Lung microvascular endothelial cell (primary cell): Measurements from ENCODE around the gene MIX23. TPM values are rescaled to one million over a fixed set of nuclear protein-coding genes. Genes with fewer than 3 reads are reported as not detected.
A peak's percentile ranks its signal among the peaks of the same experiment; 100 is the strongest.

Experiments used
- DNase-seq, 2 donors: peaks; one replicate each; pipeline versions ENCODE4 v3.0.0 to v3.0.0-alpha.2; 2010; ENCODE audit warnings: low read depth in 2 of 2
- total RNA-seq: library from RNA; depleted of rRNA; stranded (reverse); fragments of >200 nt; gene quantifications from 2 replicates; pipeline ENCODE4 v1.2.1, GENCODE V29; 2014

Gene MIX23
- total RNA-seq, result 22.2 and 25.6 TPM in 2 replicates

DNA sequence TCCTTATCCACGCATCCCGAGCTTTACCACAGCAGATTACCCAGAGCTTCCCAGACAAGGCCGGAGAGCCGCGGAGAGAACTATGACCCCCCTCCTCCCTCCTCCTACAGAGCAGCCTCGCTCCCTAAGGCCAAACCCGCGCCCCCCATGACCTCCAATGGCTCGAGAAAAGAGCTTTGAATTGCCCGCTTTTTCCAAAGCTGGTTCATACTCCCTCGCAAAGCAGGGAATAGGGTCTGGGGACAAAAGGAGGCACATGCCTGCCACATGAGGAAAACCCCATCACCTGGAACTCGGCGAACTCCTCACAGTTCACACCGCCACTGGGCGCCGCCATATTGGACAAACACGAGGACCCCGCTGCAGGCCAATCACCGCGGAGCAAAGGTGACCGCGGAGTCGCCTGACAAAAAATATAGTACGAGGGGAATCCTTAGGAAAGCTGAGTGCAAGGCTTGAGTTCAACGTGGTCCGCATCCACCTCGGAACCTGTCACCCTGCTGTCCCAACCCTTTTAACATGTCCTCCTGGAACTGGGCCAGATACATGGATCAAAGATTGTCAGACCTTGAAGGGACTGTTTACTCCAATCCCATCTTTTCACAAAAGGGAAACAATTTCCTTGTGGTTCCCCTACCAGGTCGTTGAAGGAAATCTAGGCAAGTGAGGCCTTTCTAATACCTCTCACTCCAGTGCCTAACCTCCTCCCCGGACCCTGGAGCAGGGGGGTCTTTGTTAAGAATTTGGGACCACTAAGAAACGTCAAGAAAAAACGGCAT is at the start of gene MIX23:
Gene MIX23, minus strand, starts transcription at position 344 of the 779 bp plus-strand sequence. Its CDS starts 7 bp downstream, at position 337.
- DNase-seq, result peak; percentile 80 to 84

- no peak for DNase-seq
Observed at GRCh38 chr3:122430371-122430770, 47.3 kb upstream of the MIX23 start.

DNA sequence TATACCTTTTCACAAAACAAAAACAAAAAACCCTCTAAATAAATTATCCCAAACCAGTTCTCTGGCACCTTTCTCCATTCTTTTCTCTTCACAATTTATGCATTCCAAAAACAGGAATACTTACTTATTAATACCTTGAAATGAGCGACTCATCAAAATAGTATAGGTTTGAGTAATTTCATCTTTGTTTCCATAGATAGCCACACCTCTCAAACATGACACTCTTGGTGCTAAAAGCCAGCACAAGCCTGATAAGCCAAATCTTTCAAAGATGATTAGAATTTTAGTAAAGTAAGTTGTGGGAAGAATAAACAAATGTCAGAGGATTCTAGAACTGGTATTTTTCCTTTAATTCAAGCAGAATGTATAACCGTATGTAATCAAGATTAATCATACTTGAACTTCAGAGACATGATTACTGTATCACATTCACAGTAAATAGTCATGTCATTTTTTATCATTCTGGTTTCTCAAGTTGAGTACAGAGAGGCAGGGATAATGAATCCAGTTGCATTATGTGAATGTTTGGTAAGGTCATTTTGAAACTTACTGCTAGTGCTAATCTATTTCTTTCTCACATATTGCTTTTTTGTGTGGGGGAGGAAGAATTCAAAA is 44.9 kb upstream of the MIX23 start:
- no peak for DNase-seq

- no peak for DNase-seq
Observed at GRCh38 chr3:122421836-122422235, 38.8 kb upstream of the MIX23 start.

GRCh38 chr3:122421101-122421500 is 38.1 kb upstream of the MIX23 start:
- no peak for DNase-seq

DNA sequence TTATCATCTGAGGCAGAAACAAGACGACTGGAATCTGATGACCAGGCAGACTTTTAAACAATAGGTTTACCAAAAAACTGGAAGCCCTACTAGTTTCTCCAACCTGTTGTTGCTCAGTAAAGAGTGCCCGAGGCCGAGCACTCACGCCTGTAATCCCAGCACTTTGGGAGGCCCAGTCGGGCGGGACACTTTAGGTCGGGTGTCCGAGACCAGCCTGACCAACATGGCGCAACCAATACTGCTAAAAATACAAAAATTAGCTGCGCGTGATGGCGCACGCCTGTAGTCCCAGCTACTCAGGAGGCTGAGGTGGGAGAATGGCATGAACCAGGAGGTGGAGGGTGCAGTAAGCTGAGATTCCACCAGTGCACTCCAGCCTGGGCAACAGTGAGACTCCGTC is 33.9 kb upstream of the MIX23 start:
- peak in 1 of 2 donors; percentile 19 for DNase-seq

GRCh38 chr3:122415762-122416654 is 33.0 kb upstream of the MIX23 start, which contains the start of gene WDR5B:
Gene WDR5B (minus strand): TSS chr3:122416062. CDS start chr3:122415528, 534 bp downstream.
- DNase-seq, result peak; percentile 98 to 99

DNA sequence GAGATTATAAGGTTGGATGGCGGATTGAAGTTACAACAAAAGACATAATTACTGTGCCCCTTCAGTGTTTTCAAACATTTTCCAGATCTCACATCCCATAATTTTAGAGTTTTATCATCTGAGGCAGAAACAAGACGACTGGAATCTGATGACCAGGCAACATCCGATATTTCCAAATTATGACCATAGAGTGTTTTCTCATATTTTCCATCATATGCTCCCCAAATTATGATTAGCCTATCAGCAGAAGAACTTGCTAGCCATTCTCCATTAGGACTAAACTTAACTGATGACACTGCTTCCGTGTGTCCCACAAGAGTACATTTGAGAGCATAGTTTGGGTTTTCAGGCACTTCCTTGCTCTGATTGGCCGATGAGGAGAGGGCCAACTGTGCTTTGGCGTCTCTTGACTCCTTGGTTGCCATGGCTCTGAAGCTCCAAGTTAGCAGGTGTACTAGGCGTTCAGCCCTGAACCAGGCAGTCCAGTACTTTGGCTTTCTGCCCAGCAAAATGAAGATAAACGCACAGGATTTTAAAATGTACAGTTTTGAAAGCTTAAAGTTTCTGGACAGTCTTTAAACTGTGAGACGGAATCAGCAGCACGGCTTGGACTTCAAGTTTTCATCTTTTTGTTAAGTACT is 32.2 kb upstream of the MIX23 start:
- peak in 1 of 2 donors; percentile 56 for DNase-seq

- no peak for DNase-seq
Observed at GRCh38 chr3:122414391-122414790, 31.4 kb upstream of the MIX23 start.

GRCh38 chr3:122410639-122411038 is 27.6 kb upstream of the MIX23 start:
- DNase-seq, result no peak

DNA sequence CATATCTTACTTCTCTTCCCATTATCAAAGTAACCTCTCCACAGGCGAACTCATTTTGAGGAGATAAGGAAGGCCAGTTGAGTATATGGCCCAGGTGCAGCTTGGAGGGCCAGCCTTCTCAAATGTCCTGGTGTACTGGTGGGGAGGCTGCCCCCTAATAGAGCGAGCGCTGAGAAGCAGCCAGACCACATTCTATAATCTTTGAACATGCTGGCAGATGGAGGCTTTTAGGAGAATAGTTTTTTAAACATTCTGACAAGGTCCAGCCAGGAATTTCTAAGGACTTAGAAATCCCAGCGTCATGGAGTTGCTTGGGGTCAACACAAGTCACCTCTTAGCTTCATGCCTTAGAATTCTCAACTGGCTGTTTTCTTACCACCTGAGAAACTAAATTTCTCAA is 27.1 kb upstream of the MIX23 start:
- no peak for DNase-seq

- no peak for DNase-seq
Observed at GRCh38 chr3:122409446-122409845, 26.4 kb upstream of the MIX23 start.

DNA sequence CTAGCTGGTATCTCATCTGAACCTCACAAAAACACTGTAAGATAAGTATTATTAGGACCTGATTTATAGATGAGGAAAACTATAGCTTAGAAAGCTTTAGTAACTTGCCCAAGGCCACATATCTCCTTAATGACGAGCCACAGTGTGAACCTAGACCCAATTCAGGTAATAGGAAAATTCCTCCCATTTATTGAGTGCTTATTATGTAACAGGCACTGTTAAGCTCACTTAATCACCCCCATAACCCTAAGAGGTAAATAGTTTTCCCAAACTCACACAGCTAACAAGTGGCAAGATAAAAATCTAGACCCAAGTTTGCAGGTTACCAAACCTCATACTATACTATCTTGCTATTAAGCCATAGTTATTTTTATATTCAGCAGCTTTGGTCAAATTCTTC is 24.9 kb upstream of the MIX23 start:
- DNase-seq, result no peak

GRCh38 chr3:122406198-122406597 is 23.2 kb upstream of the MIX23 start:
- no peak for DNase-seq

- no peak for DNase-seq
Observed at GRCh38 chr3:122405015-122405414, 22.0 kb upstream of the MIX23 start.

DNA sequence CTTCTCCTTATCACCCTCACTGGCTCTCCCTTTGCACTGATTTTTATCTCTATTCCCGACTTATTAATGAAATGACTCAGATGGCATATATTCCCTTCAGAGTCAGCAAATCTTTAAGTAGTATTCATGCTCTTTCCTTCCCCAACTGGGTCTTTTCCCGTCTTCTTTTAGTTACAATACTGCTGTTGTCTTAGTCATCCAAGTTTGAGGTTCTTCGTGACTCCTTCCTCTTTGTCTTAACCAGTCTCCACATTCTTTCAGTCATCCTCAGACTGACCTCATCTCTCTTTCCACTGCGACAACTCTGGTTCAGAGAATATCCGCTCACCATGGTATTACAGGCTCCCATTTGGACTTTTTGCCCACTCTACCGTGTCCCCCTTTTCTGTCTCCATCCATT is 20.5 kb upstream of the MIX23 start:
- DNase-seq, result peak in 1 of 2 donors; percentile 61

GRCh38 chr3:122398920-122399319 is 15.9 kb upstream of the MIX23 start:
- no peak for DNase-seq

DNA sequence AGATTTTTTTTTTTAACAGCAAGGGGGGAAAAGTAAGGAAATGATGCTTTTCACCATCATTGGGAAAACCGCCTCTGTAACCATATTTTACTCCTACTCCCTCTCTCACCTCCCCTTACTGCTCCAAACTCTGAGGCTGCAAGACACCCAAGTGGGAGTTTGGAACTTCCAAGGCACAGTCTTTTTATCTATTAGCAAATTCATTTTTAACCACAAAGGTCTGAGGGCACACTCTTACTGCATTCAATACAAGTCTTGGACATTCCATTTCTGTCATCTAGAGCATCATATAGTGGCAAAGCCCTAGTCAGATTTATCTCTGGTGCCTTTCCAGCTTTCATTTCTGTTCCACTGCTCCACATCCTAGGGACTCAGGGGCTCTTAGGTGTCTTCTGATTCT is 14.2 kb upstream of the MIX23 start:
- no peak for DNase-seq

GRCh38 chr3:122396511-122396910 is 13.5 kb upstream of the MIX23 start:
- no peak for DNase-seq

GRCh38 chr3:122395582-122395981 is 12.6 kb upstream of the MIX23 start:
- peak in 1 of 2 donors; percentile 11 for DNase-seq

- no peak for DNase-seq
Observed at GRCh38 chr3:122394173-122394572, 11.1 kb upstream of the MIX23 start.
